Gastrocnemius medialis (tissue), 4 donors: ENCODE measurements around the gene LILRB4.

Experiments used
- CTCF ChIP-seq, 5 experiments: fragments of 450-650 bp in 3 of 5; fragments of 200-600 bp in 2 of 5; sonication (generic) in 2 of 5; IDR thresholded peaks in 4 of 5; conservative IDR thresholded peaks in 1 of 5; 1 replicate in 4 of 5; 2 replicates in 1 of 5; pipeline ENCODE4 v1.5.1; 2016 to 2019; ENCODE audit warnings: antibody characterized with exemption in 5 of 5, mild to moderate bottlenecking in 3 of 5, moderate library complexity in 3 of 5
- POLR2A ChIP-seq, 2 donors: fragments of 450-650 bp; IDR thresholded peaks; one replicate each; pipeline ENCODE4 v1.6.1; 2017; ENCODE audit warnings: antibody characterized with exemption in 2 of 2, mild to moderate bottlenecking in 2 of 2, moderate library complexity in 2 of 2

DNA sequence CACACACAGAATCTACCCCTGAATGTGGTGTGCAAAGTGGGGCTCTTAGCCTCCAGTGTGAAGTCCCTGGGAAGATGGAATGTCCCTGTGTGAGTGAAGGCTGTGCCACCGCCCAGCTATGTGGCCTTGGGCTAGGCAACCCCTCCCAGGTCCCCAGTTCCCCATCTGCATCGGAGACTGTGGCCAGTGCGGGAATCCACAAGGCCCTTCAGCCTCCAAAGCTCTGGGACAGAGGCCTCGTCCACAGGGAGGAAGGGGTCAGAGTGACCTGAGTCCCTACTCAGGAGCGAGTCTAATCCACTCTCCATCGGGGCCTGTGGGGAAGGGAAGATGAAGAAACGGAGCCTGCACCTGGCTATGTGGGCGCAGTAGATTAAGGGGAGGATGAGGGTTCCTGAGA lies 42.1 kb downstream of the LILRB4 start:
- TF ChIP-seq CTCF (IDR thresholded peaks at IDR 0.05 in 4 of 5, conservative IDR thresholded peaks at IDR 0.05 in 1 of 5) (no peak), POLR2A (IDR thresholded peaks at IDR 0.05) (no peak)
